GM19099 (cell line): ENCODE data around the gene MEGF11.

Experiments
- POLR2A ChIP-seq: IDR thresholded peaks from 3 replicates; pipeline ENCODE4 v1.6.1; 2011; ENCODE audit warnings: low read depth; ENCODE audit not compliant: insufficient read length; ENCODE audit errors: extremely low read depth

MEGF11 gene

DNA sequence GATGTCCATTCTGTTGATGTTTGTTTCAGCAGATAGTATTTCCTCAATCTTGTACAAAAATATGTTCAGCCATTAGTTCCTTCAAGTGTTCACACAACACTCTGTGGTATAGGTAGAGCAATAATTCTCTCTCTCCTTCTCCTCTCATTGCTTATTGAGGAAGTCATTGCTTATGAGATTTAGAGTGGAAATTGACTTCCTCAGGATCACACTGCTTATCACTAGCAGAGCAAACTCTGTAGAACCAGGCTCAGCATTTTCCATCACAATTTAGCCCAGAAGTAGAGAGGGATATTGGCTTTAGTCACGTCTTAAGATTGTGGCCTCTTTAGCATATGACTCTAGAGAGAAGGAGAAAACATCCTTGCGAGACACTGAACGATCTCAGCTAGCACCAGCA lies 353.1 kb downstream of the MEGF11 start:
- no peak for TF ChIP-seq POLR2A

DNA sequence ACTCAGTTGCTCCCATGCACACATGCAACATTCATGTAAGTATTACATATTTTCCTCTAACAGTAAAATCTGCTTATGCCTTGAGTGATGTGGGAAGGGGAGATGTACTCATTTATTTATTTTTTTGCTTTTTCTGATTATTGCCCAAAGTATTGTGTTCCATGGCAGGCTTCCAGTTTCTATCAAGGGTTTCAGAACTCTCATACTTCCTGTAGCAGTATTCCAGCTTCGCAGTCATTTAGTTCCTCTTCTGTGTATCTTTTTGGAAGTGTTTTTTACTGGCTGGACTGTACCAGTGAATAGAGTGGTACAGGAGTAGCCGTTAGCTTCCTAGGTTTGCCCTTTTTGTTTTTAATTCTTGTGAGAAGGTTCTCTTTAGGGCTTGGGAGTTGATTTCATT lies 357.3 kb downstream of the MEGF11 start:
- TF ChIP-seq POLR2A = no peak

DNA sequence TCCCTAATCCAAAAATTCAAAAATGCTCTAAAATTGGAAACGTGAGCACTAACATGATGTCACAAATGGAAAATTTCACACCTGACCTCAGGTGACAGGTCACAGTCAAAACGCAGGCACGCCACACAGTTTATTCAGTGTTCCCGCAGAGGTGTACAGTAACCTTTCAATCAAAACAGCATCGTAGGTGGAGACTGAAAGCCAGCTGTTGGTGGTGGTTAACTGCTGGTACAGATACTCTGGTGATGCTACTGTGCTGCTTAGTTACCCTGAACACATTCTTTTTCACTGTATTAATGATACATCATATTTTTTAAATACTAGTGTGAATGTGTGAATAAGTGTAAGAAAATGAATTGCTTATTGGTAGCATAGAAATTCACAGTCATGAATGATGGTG lies 360.5 kb downstream of the MEGF11 start:
- TF ChIP-seq POLR2A = no peak

DNA sequence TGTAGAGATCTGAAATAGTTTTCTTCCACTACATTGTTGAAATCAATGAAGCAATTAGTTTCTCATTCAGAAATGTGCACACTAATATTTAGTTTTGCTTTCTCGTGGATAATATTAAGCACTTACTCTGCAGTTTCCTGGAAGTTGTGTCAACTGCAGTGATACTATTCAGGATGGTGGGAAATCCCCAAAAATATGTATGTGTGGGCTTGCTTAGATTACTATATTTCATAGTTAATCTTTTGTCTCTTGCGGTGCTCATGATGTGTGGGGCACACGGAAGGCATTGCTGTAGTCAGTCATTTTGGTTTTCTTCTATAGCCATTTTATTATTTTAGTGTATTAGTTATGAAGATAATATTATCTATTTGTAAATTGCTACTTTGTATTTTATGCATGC lies 364.6 kb downstream of the MEGF11 start:
- no peak for TF ChIP-seq POLR2A

DNA sequence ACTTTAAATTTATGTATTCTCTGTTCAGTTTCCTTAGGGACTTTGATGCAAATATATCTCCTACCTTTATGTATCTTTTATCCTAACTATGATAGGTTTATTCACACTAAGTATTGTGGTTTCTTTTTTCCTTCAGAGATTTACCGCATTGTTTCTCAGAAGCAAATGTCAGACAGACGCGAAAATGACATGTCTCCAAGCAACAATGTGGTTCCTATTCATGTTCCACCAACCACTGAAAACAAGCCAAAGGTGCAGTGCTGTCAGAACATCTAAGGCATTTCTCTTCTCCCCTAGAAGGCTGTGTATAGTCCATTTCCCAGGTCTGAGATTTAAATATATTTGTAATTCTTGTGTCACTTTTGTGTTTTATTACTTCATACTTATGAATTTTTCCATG lies 366.0 kb downstream of the MEGF11 start:
- TF ChIP-seq POLR2A = no peak

DNA sequence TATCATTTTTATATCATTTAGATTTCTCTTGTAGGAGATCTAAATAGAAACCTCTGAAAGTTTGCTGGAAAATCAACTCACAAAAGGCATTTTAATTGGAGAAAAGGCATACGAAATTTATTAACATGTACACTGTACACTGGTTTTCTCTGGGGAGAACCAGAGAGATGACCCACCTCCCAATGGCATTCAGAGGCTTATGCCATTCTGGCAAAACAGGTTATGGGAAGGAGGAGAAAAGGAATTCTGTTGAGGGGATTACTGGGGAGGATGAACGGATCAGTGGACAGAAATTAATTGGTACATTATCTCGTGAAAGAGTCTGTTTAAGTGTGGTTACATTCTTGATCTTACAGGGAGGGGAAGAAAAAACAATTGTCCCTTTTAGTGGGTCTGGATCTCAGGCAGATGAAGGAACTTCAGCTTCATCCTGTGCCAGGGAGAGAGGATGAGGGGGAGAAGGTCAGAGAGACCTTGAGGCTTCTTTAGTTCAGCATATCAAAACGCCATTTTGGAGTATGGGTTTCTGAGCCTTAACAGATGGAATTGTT lies 367.8 kb downstream of the MEGF11 start:
- no peak for TF ChIP-seq POLR2A

DNA sequence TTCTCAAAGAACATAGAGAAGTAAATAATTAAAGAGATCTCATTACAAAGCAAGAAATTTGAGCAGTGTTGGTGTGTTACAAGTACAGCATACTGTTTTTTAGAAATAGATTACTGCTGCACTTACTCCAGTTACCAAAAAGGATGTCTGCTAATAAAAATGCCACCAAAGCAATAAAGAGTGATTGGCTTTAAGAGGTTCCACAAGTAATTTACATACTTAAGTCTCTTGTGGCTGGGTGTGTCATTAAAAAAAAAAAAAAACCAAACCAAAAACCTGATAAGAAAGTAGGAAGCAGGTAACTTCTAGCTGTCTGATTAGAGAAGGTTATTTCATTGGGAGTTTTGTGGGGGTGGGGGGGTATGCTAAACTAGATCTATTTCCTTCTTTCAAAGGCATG lies 369.0 kb downstream of the MEGF11 start:
- no peak for TF ChIP-seq POLR2A

DNA sequence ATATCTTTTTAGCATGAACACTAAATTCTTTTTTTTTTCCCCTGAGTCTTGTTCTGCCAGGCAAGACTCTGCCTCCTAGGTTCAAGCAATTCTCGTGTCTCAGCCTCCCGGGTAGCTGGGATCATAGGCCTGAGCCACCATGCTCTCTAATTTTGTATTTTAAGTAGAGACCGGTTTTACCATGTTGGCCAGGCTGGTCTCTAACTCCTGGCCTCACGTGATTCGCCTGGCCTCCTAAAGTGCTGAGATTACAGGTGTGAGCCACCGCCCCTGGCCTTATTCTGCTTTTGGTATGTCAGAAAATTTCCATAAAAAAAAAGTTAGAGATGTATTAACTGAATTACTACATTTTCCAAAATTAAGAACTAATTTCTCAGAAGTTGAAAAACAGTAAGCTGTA lies 370.0 kb downstream of the MEGF11 start:
- no peak for TF ChIP-seq POLR2A

DNA sequence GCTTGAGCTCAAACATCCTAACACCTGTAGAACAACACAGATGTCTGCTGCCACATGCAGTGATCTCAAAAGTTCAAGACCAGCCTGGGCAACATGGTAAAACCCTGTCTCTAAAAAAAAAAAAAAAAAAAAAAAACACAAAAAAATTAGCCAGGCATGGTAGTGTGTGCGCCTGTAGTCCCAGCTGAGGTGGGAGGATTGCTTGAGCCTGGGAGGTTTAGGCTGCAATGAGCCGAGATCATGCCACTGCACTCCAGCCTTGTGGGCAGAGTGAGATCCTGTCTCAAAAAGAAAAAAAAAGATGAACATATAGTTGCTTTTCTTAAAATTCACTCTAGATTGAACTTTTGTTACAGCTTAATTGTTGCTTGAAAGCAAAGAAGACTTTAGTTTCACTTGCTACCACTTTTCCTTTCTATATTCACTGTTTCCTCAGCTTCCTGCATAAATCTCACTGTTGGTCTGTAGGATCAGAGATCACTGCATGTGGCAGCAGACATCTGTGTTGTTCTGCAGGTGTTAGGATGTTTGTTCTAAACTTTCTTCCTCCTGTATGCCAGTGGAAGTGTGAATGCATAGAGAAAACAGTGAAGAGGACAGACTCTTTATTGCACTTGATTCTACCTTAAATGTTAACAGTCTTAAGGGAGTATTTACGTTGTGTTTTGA lies 371.6 kb downstream of the MEGF11 start:
- TF ChIP-seq POLR2A = no peak

DNA sequence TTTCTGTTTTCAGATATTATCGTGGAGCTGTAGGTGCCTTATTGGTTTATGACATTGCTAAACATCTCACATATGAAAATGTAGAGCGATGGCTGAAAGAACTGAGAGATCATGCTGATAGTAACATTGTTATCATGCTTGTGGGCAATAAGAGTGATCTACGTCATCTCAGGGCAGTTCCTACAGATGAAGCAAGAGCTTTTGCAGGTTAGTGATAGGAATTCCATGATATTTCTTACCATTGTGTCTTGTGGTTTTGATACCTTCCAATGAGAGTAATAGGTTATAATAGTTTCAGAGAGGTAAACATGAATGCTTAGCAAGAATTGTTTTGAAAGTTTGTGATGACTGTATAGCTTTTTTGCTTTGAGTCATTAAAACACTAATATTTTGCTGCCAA lies 375.8 kb downstream of the MEGF11 start:
- no peak for TF ChIP-seq POLR2A

DNA sequence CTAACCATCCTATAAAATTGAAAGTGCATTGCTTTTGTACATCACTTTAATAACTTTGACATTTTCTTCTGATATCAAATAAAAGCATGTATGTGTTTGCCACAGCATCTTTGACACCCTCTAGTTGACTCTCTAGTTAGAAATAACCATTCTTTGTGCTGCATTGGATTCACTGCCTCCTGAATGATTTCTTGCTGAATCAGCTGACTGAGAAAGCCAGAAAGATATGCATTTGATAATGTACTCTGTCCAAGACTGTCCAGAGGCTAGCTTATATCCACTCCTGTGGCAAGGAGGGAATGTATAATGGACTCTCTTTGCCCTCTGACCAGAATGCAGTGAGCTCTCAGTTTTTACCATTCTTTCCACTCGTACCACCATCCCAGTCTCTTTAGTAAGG lies 378.1 kb downstream of the MEGF11 start:
- TF ChIP-seq POLR2A = no peak

DNA sequence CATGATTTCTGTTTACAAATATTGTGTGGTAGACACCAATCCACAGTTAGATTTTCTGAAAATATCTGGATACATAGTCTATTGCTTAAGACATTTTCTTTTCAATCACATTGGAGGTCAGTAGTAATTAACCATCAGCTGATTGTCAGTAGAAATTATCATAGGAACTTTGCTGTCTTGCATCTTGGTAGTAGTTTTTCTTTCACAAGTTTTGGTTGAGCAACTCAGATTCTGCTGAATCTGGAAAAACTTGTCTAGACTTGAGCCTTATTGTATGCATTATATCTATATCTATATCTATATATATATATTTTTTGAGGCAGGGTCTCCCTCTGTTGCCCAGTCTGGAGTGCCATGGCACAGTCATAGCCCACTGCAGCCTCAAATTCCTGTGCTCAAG lies 380.3 kb downstream of the MEGF11 start:
- no peak for TF ChIP-seq POLR2A

DNA sequence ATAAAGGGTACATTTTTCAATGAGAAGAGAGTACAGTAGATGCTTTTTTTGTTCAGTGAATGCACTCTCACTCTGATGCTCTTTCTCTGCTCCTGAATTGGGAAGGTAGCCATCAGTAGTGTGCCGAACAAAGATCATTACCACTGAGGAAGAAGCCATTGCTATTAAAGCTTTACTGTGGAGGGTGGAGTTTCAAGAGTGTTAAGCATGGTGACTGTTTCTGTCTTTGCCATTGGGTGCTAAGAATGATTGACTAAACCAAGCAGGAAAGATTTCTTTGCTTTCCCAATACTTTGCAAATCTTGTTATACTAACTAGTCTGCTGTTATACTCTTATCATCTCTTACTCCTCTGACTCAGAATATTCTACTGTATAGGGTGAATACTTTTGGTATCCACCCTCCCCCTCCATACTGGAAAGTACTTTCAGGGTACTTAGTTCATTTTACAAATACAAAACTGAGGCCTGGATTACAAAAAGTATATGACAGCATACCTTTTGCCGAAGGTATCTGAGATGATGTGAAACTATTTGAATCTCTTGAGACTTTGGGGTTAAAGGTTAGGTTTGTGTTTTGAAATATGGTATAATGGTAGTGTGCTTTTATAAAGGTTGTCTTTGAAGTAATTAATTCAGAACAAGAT lies 382.5 kb downstream of the MEGF11 start:
- peak; percentile 44 for TF ChIP-seq POLR2A

DNA sequence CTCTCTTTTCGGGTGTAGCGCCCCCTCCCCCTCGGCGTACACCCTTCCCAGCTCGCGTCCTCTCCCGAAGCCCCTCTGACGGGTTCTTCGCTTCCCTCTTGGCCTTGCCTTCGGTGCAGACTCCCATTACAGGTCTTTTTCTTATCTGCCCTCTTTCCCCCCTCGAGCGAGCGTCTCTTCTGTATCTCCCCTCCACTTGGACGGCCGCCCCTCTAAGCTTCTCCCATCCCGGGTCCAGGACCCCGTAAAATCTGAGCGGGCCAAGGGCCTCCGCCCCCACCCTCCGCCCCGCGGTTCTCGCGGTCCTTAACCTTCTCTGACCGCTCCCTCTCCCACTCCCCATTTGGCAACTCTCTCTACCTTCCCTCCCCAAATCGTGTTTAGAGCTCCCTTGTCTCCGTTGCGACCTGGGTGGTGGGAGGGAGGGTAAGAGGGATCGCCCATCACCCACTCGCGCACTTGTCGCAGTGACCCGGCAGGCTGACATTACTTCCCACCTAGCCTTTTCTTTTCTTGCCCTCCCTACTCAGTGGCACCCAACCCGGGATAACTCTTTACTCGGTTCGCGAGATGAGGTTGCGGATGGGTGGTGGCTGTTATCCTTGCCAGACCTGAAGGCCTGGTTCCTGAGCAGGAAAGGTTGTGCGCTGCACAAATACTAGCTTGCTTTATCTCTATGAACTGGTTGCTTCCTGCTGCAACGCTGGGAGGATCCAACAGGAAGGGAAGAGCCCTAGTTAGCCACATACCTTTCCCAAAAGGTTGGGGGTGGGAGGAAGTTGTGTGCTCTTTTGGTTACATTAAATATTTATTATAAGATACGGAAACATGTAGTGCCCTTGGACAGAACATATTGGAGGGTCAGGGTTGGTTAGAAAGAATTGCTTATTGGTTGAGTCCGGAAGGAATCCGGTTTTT lies 383.3 kb downstream of the MEGF11 start:
- TF ChIP-seq POLR2A = no peak

DNA sequence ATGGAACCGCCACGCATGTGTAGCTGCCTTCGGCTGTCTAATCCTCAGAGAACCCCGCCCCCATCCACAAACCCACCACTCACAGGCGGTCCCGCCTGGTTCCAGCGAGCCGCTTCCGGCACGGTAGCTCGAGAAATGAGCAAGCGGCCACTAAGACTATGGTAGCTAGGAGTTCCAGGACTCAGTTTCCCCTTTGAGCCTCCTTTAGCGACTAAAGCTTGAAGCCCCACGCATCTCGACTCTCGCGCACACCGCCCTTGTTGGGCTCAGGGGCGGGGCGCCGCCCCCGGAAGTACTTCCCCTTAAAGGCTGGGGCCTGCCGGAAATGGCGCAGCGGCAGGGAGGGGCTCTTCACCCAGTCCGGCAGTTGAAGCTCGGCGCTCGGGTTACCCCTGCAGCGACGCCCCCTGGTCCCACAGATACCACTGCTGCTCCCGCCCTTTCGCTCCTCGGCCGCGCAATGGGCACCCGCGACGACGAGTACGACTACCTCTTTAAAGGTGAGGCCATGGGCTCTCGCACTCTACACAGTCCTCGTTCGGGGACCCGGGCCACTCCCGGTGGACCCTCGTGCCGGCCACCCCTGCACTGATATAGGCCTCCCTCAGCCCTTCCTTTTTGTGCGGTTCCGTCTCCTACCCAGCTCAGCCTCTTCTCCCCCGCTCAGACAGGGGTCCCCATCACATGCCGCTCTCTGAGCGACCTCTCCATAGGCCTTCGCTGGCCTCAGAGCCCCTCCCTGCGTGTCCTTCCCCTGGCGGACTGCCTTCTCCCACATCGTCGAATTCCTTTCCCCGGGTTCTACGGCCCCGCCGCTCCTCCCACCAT lies 384.2 kb downstream of the MEGF11 start, which contains the start of gene RAB11A:
Gene RAB11A, plus strand, starts transcription at position 366 of the 828 bp plus-strand sequence. Its CDS starts 95 bp downstream, at position 461.
- TF ChIP-seq POLR2A = peak; percentile 95
